Tibial artery (tissue), 4 donors: Measurements from ENCODE around the gene ZNF394.

ENCODE experiments used
- DNase-seq, 2 donors: peaks; one replicate each; pipeline ENCODE4 v3.0.0-alpha.2; 2019
- H3K27ac ChIP-seq, 2 donors: fragments of 200-600 bp; sonication (generic) in 1 of 2; 1 replicate in 1 of 2; 2 replicates in 1 of 2; pipeline ENCODE4 v1.5.1; 2018 to 2019; ENCODE audit warnings: mild to moderate bottlenecking in 1 of 2
- H3K27me3 ChIP-seq, 2 donors: fragments of 200-600 bp; sonication (generic) in 1 of 2; one replicate each; pipeline versions ENCODE4 v1.5.1 to v1.6.0; 2016 to 2019
- H3K36me3 ChIP-seq, 3 donors: fragments of 200-600 bp; sonication (generic) in 2 of 3; one replicate each; pipeline ENCODE4 v1.5.1; 2016 to 2019; ENCODE audit warnings: mild to moderate bottlenecking in 2 of 3
- H3K4me1 ChIP-seq, 4 donors: fragments of 200-600 bp; sonication (generic) in 2 of 4; 1 replicate in 3 of 4; 2 replicates in 1 of 4; pipeline ENCODE4 v1.5.1; 2016 to 2019
- H3K4me3 ChIP-seq, 2 donors: fragments of 200-600 bp; sonication (generic) in 1 of 2; 1 replicate in 1 of 2; 2 replicates in 1 of 2; pipeline ENCODE4 v1.5.1; 2018 to 2019; ENCODE audit warnings: mild to moderate bottlenecking in 2 of 2
- H3K9me3 ChIP-seq, 3 donors: fragments of 200-600 bp; sonication (generic) in 1 of 3; one replicate each; pipeline ENCODE4 v1.5.1; 2016 to 2019
- CTCF ChIP-seq, 2 experiments: fragments of 200-600 bp in 1 of 2; fragments of 450-650 bp in 1 of 2; IDR thresholded peaks; one replicate each; pipeline ENCODE4 v1.5.1; 2017 to 2019; ENCODE audit warnings: antibody characterized with exemption in 2 of 2, mild to moderate bottlenecking in 1 of 2, moderate library complexity in 1 of 2
- intact Hi-C: fragments of 100-400 bp; cut with DNase I; formaldehyde crosslinking; loops from one replicate; pipeline ENCODE4 v1.15.0; 2023; ENCODE audit warnings: low total_unique reads

ZNF394 gene

GRCh38 chr7:99448855-99449254, 51.2 kb downstream of the ZNF394 start:
- no peak overlapping the region for H3K27ac ChIP-seq
- DNase-seq = no peak
- H3K4me3 ChIP-seq = no peak overlapping the region
- intact Hi-C loops = no loop called here
- H3K36me3 ChIP-seq = peaks cover 50 to 94% (median 85%) of the 10 kb centered on the region in 3 donors
- no peaks in the 10 kb centered on the region for H3K27me3 ChIP-seq
- no peaks in the 10 kb centered on the region for H3K4me1 ChIP-seq
- TF ChIP-seq CTCF (IDR thresholded peaks at IDR 0.05) = no peak
- no peaks in the 10 kb centered on the region for H3K9me3 ChIP-seq

- no peak for DNase-seq
- intact Hi-C loops = no loop called here
- no peak for TF ChIP-seq CTCF (IDR thresholded peaks at IDR 0.05)
- Histone ChIP-seq H3K4me3 (no peak overlapping the region), H3K36me3 (peaks cover 50 to 94% (median 76%) of the 10 kb centered on the region in 3 donors), H3K9me3 (no peaks in the 10 kb centered on the region), H3K27ac (no peak overlapping the region), H3K4me1 (no peaks in the 10 kb centered on the region), H3K27me3 (no peaks in the 10 kb centered on the region)
Observed at GRCh38 chr7:99447943-99448342, 52.1 kb downstream of the ZNF394 start.

- no peak overlapping the region for H3K27ac ChIP-seq
- H3K27me3 ChIP-seq = no peaks in the 10 kb centered on the region
- no peak overlapping the region for H3K4me3 ChIP-seq
- peaks cover 41 to 78% (median 59%) of the 10 kb centered on the region in 3 donors for H3K36me3 ChIP-seq
- intact Hi-C loops = no loop called here
- no peak for DNase-seq
- no peak for TF ChIP-seq CTCF (IDR thresholded peaks at IDR 0.05)
- peaks cover 0 to 16% (median 9%) of the 10 kb centered on the region in 4 donors for H3K4me1 ChIP-seq
- H3K9me3 ChIP-seq = no peaks in the 10 kb centered on the region
Observed at GRCh38 chr7:99446096-99446495, 54.0 kb downstream of the ZNF394 start.
